ENCODE data around the gene HEMGN. TPM values are rescaled to one million over a fixed set of nuclear protein-coding genes. Genes with fewer than 3 reads are reported as not detected.

Gene HEMGN
- total RNA-seq, 4 donors from 2014 or later = not detected

GRCh38 chr9:97889941-97890887 is 47.8 kb downstream of the HEMGN start:
- DNase-seq (ENCODE audit: low spot score in 2 of 2) = no peak
- 43 to 46% methylated on average over 9 of the region's 9 CpGs for WGBS, 2 donors
- no peaks in the 10 kb centered on the region for H3K4me1 ChIP-seq
- TF ChIP-seq CTCF (IDR thresholded peaks at IDR 0.05) (peak in 2 of 5 experiments; percentile 24 to 41), POLR2A (IDR thresholded peaks at IDR 0.05) (no peak)
- H3K27ac ChIP-seq = no peak overlapping the region
- H3K36me3 ChIP-seq = peaks cover 0 to 11% (median 0%) of the 10 kb centered on the region in 3 donors
- no peak overlapping the region for H3K4me3 ChIP-seq
- H3K27me3 ChIP-seq = no peaks in the 10 kb centered on the region
- peaks cover 0 to 9% (median 0%) of the 10 kb centered on the region in 4 donors for H3K9me3 ChIP-seq

- DNase-seq (ENCODE audit: low spot score in 2 of 2) = no peak
- Histone ChIP-seq H3K4me1 (peaks cover 0 to 5% (median 0%) of the 10 kb centered on the region in 4 donors), H3K36me3 (no peaks in the 10 kb centered on the region), H3K27me3 (no peaks in the 10 kb centered on the region), H3K4me3 (no peak overlapping the region), H3K9me3 (no peaks in the 10 kb centered on the region), H3K27ac (no peak overlapping the region)
- 59 to 79% methylated on average over 4 of the region's 4 CpGs for WGBS, 2 donors
- TF ChIP-seq POLR2A (IDR thresholded peaks at IDR 0.05) (no peak), CTCF (IDR thresholded peaks at IDR 0.05) (no peak), EP300 (IDR thresholded peaks at IDR 0.05) (no peak)
These were observed 57.6 kb downstream of the HEMGN start for GRCh38 chr9:97880336-97880735.

Small RNA genes lying within 50 kb of the gene (small RNA-seq; reads per million reads assigned to genes)
- gene RF00019 = not detected

Other genes with a start within 250 kb of the HEMGN start
- gene XPA, start 240.8 kb downstream of the HEMGN start, total RNA-seq = 10 to 100 TPM; 16.6 to 27.8 (median 20.0) TPM
- gene FOXE1, start 84.9 kb downstream of the HEMGN start, total RNA-seq = not detected
- 10 to 100 TPM; 16.7 to 30.9 (median 19.7) TPM for gene TRMO, start 15.7 kb downstream of the HEMGN start, total RNA-seq
- gene ANP32B, start 45.2 kb upstream of the HEMGN start, total RNA-seq = 10 to 100 TPM; 39.0 to 59.4 (median 51.8) TPM
- 10 to 100 TPM; 35.2 to 74.4 (median 44.6) TPM for gene NANS, start 118.6 kb upstream of the HEMGN start, total RNA-seq
- gene TRIM14, start 181.1 kb upstream of the HEMGN start, total RNA-seq = 10 to 100 TPM in 3 of 4 donors, 1 to 10 TPM in 1; 9.4 to 16.8 (median 10.1) TPM

Data from tibial nerve (tissue), 4 donors.